HL-60 (cell line): ENCODE measurements around the gene KRT77.

ENCODE experiments used
- DNase-seq, 2 experiments: peaks; one replicate each; pipeline ENCODE4 v3.0.0-alpha.2; 2010 to 2020; ENCODE audit warnings: low read depth in 1 of 2, low spot score in 1 of 2
- H3K27ac ChIP-seq: fragments of 250-450 bp; sonication (Bioruptor Pico); replicated peaks from 2 replicates; pipeline ENCODE4 v1.5.1; 2020; ENCODE audit warnings: mild to moderate bottlenecking, moderate library complexity
- H3K27me3 ChIP-seq: fragments of 250-450 bp; sonication (Bioruptor Pico); 2 replicates; pipeline ENCODE4 v1.5.1; 2021; ENCODE audit warnings: mild to moderate bottlenecking, moderate library complexity; ENCODE audit not compliant: insufficient read depth, poor library complexity, severe bottlenecking
- H3K4me3 ChIP-seq: replicated peaks from 2 replicates; pipeline ENCODE4 v1.5.1; 2011; ENCODE audit warnings: mild to moderate bottlenecking, control low read depth, low read length; ENCODE audit not compliant: insufficient read depth
- GABPA ChIP-seq: IDR thresholded peaks from 2 replicates; pipeline ENCODE4 v1.6.1; 2012; ENCODE audit warnings: low read depth
- POLR2AphosphoS5 ChIP-seq: IDR thresholded peaks from 2 replicates; pipeline ENCODE4 v1.6.1; 2012; ENCODE audit warnings: low read depth
- REST ChIP-seq: IDR thresholded peaks from 2 replicates; pipeline ENCODE4 v1.6.1; 2012; ENCODE audit warnings: low read depth; ENCODE audit not compliant: insufficient replicate concordance
- SPI1 ChIP-seq: IDR thresholded peaks from 2 replicates; pipeline ENCODE4 v1.6.1; 2012; ENCODE audit warnings: low read depth, mild to moderate bottlenecking, borderline replicate concordance
- TF ChIP-seq, protein P1 (sequence below): IDR thresholded peaks from one replicate; pipeline ENCODE4 v1.5.1; 2011; ENCODE audit warnings: low read length, control low read depth, inconsistent platforms; ENCODE audit not compliant: insufficient read depth

Gene KRT77

DNA sequence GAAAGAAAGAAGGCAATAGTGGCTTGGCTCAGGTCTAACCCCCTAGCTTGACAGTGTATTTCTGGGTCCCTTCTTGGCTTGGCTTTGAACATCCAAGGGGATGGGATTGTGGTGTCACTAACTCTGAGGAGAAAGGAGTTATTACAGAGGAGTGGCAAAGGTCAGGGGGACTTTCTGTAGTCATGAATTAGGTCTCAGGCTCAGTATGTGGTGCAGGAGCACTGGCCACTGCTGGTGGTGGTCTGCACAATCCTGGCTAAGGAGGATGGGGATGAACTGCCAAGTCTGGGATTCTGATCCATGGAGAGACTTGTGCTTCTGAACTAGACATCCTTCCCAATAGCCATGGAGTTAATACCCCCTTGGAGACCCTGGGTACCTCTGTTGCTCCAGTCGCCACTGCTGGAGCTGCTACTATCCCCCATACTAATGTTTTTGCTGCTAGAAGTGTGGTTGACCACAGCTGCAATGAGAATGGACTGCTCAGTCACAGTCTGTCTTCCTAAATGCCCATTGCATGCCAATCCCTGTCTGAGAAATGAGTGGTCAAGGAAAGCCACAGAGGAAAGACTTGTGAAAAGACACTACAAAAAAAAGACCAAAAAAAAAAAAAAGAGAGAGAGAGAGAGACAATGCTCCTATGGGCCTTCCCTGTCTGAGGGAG lies 41.3 kb upstream of the KRT77 start:
- H3K4me3 ChIP-seq: no peak overlapping the region
- TF ChIP-seq REST: no peak
- no peak for TF ChIP-seq POLR2AphosphoS5
- no peak for DNase-seq
- H3K27ac ChIP-seq: no peak overlapping the region
- H3K27me3 ChIP-seq: no peaks in the 10 kb centered on the region

GRCh38 chr12:52742822-52743457 lies 39.6 kb upstream of the KRT77 start:
- Histone ChIP-seq H3K27ac (no peak overlapping the region), H3K27me3 (no peaks in the 10 kb centered on the region), H3K4me3 (no peak overlapping the region)
- TF ChIP-seq POLR2AphosphoS5: no peak
- TF ChIP-seq GABPA: no peak
- TF ChIP-seq REST: no peak
- TF ChIP-seq SPI1: no peak
- TF ChIP-seq, protein P1, sequence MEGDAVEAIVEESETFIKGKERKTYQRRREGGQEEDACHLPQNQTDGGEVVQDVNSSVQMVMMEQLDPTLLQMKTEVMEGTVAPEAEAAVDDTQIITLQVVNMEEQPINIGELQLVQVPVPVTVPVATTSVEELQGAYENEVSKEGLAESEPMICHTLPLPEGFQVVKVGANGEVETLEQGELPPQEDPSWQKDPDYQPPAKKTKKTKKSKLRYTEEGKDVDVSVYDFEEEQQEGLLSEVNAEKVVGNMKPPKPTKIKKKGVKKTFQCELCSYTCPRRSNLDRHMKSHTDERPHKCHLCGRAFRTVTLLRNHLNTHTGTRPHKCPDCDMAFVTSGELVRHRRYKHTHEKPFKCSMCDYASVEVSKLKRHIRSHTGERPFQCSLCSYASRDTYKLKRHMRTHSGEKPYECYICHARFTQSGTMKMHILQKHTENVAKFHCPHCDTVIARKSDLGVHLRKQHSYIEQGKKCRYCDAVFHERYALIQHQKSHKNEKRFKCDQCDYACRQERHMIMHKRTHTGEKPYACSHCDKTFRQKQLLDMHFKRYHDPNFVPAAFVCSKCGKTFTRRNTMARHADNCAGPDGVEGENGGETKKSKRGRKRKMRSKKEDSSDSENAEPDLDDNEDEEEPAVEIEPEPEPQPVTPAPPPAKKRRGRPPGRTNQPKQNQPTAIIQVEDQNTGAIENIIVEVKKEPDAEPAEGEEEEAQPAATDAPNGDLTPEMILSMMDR: no peak
- DNase-seq: no peak

DNA sequence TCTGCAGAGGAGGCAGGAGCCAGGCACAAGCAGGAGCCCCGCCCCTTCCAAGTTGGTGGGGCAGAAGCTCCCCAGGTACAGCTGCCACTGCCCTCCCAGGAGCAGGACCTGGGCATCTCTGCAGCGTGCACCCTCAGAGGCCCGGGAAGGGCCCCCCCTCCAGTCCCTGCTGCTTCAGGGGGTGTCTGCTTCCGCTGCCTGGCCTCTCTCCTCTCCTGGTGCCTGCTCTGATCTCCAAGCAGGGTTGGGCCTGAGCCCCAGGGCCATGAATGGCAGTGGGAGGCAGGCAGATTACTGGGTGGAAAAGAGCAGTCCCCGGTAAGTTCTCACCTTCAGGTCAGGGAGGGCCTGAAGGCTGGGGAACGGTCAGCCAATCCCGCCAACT lies 38.9 kb upstream of the KRT77 start:
- no peak for TF ChIP-seq SPI1
- TF ChIP-seq, protein P1: no peak
- no peak for TF ChIP-seq POLR2AphosphoS5
- no peak for TF ChIP-seq REST
- TF ChIP-seq GABPA: no peak
- Histone ChIP-seq H3K4me3 (no peak overlapping the region), H3K27me3 (no peaks in the 10 kb centered on the region), H3K27ac (no peak overlapping the region)
- no peak for DNase-seq
